ENCODE results near the gene C10orf105. TPM values are rescaled to one million over a fixed set of nuclear protein-coding genes. Genes with fewer than 3 reads are reported as not detected.

Gene C10orf105
- total RNA-seq, 2 donors from 2014 or later = 0.23 to 0.24 TPM

- DNase-seq (ENCODE audit: low spot score) = no peak
- intact Hi-C loops (cut with DNase I) = no loop called here
Measured at GRCh38 chr10:71725249-71725648, 5.7 kb upstream of the C10orf105 start.

DNA sequence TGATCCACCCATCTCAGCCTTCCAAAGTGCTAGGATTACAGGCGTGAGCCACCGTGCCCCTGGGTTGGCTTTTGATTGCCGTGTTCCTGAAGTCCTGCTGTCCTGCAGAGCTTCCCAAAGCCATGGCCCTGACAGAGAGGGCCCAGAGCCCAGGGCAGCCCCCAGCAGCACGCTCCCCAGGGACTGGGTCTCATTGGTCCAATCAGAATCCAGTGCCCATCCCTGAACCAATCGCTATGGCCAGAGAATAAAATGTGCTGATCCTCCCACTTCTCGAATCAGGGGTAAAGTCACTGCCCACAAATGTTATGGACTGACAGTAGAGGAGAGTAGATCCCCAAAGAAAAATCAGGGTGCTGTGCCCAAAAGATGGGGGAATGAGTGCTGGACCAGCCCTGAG is 5.0 kb upstream of the C10orf105 start:
- intact Hi-C loops (cut with DNase I) = no loop called here

GRCh38 chr10:71723311-71723710 is 3.7 kb upstream of the C10orf105 start:
- DNase-seq (ENCODE audit: low spot score) = no peak
- intact Hi-C loops (cut with DNase I) = no loop called here

More for the DNA sequence above, 5.0 kb upstream of the C10orf105 start:
- no peak for DNase-seq (ENCODE audit: low spot score)

DNA sequence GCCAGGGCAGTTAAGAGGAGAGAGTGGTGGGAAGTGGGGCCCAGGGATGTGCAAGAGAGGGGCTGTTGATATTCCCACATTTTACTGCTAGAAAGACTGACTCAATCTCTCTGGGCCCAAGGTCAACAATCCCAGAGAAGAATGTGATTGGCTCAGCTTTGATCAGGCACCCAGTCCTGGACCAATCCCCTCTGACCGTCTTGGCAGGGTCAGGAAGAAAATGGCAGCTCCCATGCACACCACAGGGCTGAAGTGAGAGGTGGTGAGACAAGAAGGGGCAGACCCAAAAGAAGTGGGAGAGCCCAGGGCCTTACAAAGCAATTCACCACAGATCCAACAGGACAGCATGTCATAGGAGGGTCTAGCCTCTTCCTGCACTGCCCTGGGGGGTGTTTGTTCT is 3.3 kb upstream of the C10orf105 start:
- intact Hi-C loops (cut with DNase I) = no loop called here
- no peak for DNase-seq (ENCODE audit: low spot score)

DNA sequence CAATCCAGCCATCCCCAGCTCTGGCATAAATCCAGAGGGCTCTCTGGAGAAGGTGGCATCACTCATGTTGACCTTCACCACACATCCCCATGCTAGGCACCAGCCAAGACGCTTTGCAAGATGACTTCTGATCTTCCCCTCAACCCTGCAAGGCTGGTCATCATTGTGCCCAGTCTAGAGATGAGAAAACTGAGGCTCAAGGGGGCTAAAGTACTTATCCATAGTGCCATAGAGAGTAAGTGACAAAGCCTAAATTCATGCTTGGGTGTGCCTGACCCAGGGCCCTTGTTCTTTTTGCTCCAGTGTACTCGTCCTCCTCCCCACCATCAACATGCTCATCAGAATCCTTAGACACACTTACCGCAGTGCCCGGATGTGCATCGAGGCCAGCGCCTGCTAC is 1.7 kb upstream of the C10orf105 start:
- intact Hi-C loops (cut with DNase I) = no loop called here
- DNase-seq (ENCODE audit: low spot score) = no peak

DNA sequence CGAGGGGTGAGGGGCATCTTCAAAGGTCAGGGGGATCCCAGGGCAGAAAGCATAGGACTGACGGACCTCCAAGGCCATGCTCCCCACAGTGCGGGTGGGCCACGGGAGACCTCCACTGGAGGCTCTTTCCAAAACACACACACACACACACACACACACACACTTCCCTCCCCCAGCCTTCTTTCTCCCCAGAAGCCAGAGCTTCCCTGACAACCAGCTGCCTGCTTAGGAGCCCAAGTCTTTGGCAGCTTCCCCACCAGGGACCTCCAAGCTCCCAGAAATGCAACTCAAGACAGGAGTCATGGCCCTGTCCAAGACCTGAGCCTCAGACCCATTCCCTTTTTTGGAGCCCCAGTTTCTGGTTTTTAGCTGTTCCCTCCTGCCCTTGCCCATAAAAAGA is 710 bp upstream of the C10orf105 start:
- DNase-seq (ENCODE audit: low spot score) = no peak
- intact Hi-C loops (cut with DNase I) = no loop called here

- intact Hi-C loops (cut with DNase I) = loop anchor here (5.0 to 10.0 kb wide), 2 partner anchors 43 to 334 kb away; no protein-coding TSS in a partner anchor
- DNase-seq (ENCODE audit: low spot score) = peak; percentile 93
Measured at GRCh38 chr10:71719042-71719441, 536 bp downstream of the C10orf105 start.

GRCh38 chr10:71718165-71718698 is 1.3 kb downstream of the C10orf105 start:
- intact Hi-C loops (cut with DNase I) = loop anchor here (5.0 to 10.0 kb wide), 2 partner anchors 44 to 333 kb away; no protein-coding TSS in a partner anchor
- no peak for DNase-seq (ENCODE audit: low spot score)

DNA sequence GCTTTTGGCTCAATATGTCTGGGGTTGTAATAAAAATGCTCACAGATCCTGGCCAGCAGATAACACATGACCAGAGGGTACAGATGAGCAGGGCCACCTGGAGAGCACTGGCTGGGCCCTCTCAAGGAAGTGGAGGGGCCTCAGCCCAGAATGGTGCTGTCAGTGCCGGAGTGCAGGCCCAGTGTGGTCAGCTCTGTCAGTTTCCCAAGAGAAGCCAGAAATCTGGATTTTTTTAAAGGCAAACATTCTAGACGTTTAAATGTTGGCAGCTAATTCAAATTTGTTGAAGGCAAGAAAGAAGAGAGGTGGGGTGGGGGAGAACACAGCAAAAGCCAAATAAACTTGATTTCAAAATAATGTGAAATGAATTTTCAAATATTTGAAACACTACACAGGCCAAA is 2.0 kb downstream of the C10orf105 start:
- intact Hi-C loops (cut with DNase I) = loop anchor here (5.0 to 10.0 kb wide), 2 partner anchors 45 to 333 kb away; no protein-coding TSS in a partner anchor
- no peak for DNase-seq (ENCODE audit: low spot score)

DNA sequence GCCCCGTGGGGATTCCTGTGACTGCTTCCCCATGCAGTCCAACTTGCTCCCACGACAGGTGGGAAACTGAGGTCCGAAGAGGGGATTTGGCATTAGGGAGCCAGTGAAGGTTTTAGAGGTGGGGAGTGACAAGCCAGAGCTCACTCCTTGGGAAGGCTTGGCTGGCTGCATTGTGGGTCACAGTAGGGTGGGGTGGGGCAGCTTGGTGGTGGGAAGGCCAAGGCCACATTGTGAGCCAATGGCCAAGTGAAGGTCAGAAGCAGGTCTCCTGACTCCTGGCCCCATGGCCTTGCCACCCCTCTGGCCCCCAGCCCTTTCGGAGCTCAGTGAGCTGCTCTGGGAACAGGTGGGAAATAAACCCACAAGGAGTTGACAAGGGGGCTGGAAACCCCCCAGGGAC is 2.5 kb downstream of the C10orf105 start:
- intact Hi-C loops (cut with DNase I) = loop anchor here (5.0 to 10.0 kb wide), 2 partner anchors 45 to 332 kb away; no protein-coding TSS in a partner anchor
- DNase-seq (ENCODE audit: low spot score) = no peak

DNA sequence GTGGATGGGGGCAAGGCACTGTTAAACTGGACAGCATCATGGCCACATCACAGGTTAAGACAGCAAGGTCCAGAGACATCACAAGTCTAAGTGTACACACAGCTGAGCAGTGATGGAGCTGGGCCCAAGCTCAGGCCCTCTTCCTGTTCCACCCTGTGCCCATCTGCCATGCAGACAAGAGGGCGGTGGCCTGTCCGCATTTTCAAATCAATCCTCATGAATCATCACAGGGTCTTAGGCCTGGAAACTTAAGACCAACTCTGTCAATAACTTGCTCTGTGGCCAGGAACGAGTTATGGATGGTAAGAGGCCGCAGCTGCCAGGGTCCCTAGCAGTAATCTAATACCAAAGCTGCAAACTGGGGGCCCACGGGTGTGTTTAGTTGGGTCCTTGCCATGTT is 3.2 kb downstream of the C10orf105 start:
- no peak for DNase-seq (ENCODE audit: low spot score)
- intact Hi-C loops (cut with DNase I) = loop anchor here (5.0 to 10.0 kb wide), 2 partner anchors 46 to 332 kb away; no protein-coding TSS in a partner anchor

GRCh38 chr10:71715860-71716259 is 3.7 kb downstream of the C10orf105 start:
- intact Hi-C loops (cut with DNase I) = loop anchor here (5.0 to 10.0 kb wide), 2 partner anchors 46 to 331 kb away; no protein-coding TSS in a partner anchor
- DNase-seq (ENCODE audit: low spot score) = no peak

DNA sequence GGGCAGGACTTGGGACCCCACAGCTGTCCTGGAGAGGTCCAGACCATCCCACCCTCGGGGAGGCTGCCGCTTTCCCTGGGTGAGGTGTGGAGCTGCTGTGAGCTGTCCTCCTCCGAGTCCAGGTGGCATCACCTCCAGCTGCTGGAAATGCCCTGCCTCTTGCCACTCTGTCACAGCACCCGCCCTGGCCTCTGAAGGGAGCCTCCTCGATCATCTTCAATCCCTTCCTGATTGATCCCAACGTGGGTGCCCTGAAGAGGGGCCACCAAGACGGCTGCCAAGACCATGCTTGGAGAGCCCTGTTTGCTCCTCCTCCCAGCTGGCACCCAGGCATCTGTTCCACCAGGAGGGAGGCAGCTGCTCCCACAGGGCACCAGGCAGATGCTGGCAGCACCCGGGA is 4.6 kb downstream of the C10orf105 start:
- intact Hi-C loops (cut with DNase I) = loop anchor here (5.0 to 10.0 kb wide), 2 partner anchors 47 to 330 kb away; no protein-coding TSS in a partner anchor
- DNase-seq (ENCODE audit: low spot score) = no peak

DNA sequence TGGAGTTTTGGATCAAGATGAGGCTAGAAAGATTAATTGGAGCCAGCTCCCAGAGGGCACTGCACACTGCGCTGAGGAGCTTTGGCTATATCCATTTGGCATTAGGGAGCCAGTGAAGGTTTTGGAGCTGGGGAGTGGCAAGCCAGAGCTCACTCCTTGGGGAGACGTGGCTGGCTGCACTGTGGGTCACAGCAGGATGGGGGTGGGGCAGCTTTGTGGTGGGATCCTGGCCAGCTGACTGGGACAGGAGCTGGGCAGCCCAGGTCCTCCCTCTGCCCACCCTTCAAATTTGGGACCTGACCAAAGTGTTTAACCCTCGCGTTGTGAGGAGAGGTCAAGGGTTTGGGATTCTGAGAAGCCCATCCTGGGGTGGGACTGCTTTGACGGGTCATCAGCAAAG is 5.0 kb downstream of the C10orf105 start:
- DNase-seq (ENCODE audit: low spot score) = no peak
- intact Hi-C loops (cut with DNase I) = loop anchor here in 1 of 2 donors (10.0 kb wide), 1 partner anchor 330 kb away; no protein-coding TSS in a partner anchor

- DNase-seq (ENCODE audit: low spot score) = no peak
- intact Hi-C loops (cut with DNase I) = loop anchor here in 1 of 2 donors (10.0 kb wide), 1 partner anchor 329 kb away; no protein-coding TSS in a partner anchor
Measured at GRCh38 chr10:71714031-71714410, 5.6 kb downstream of the C10orf105 start.

DNA sequence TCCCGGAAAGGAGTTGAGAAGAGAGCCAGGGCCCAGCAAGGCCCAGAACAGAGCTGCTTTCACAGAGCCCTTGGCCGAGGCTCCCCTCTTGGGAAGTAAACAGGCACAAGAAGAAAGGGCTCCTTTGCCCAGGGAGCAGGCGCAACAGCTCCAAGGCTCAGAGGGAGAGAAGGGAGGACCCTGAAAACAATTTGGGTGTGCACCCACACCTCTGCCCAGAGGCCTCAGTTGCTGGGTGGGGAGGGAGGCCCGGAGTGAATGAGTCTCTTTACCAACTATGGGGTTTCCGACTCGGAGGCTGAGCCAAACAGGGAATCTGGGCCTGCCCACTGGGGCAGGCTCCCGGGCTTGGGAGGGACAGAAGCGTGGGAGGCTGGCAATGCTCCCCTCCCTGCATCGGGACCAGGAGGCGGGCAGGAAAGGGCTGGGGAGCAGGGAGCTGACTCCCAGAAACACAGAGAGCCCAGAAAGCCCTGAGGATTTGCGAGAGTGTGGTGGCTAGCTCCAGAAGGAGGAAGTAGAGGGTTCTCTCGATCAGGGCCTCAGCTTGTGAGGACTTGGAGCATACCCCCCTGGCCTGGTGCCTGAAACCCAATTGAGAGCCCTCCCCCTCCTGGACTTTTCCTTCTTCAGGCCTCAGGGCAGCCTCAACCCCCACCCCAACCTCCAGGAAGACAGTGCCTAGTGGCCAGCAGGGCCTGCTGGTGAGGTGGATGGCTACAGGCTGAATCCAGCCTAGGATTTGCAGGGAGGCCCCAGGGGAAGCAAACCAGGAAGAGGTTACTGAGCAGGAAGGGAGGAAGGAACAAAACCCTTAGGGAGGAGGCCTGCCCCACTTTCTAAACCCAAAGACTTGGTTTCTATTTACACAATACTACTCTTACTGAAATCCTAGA is 6.2 kb downstream of the C10orf105 start:
- intact Hi-C loops (cut with DNase I) = loop anchor here in 1 of 2 donors (10.0 kb wide), 1 partner anchor 329 kb away; no protein-coding TSS in a partner anchor
- DNase-seq (ENCODE audit: low spot score) = peak; percentile 96

- DNase-seq (ENCODE audit: low spot score) = no peak
- intact Hi-C loops (cut with DNase I) = loop anchor here in 1 of 2 donors (10.0 kb wide), 1 partner anchor 328 kb away; no protein-coding TSS in a partner anchor
Measured at GRCh38 chr10:71712572-71713134, 6.9 kb downstream of the C10orf105 start.

DNA sequence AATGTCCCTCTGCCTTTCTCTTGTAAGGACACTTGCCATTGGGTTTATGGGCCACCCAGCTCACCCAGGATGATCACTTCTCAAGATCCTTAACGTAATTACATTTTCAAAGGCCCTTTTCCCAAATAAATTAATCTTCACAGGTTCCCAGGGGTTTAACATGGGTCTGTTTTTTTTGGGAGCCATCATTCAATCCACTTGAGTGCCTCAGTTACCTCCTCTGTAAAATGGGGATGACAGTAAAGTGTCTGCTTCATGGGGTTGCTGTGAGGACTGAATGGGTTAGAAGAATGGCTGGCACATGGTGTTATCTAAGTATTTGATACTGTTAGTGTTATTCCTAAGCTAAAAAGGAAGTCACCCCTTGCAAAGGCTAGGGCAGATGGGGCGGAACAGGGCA is 7.4 kb downstream of the C10orf105 start:
- intact Hi-C loops (cut with DNase I) = loop anchor here in 1 of 2 donors (10.0 kb wide), 1 partner anchor 327 kb away; no protein-coding TSS in a partner anchor
- no peak for DNase-seq (ENCODE audit: low spot score)

GRCh38 chr10:71711052-71711623 is 8.4 kb downstream of the C10orf105 start:
- DNase-seq (ENCODE audit: low spot score) = no peak

More at GRCh38 chr10:71711052-71711623, 8.4 kb downstream of the C10orf105 start:
- intact Hi-C loops (cut with DNase I) = loop anchor here in 1 of 2 donors (10.0 kb wide), 1 partner anchor 326 kb away; no protein-coding TSS in a partner anchor
